HL-60 (cell line): Measurements from ENCODE around the gene TMC1.

Experiments used
- DNase-seq, 2 experiments: peaks; one replicate each; pipeline ENCODE4 v3.0.0-alpha.2; 2010 to 2020; ENCODE audit warnings: low read depth in 1 of 2, low spot score in 1 of 2
- H3K27ac ChIP-seq: fragments of 250-450 bp; sonication (Bioruptor Pico); replicated peaks from 2 replicates; pipeline ENCODE4 v1.5.1; 2020; ENCODE audit warnings: mild to moderate bottlenecking, moderate library complexity
- H3K27me3 ChIP-seq: fragments of 250-450 bp; sonication (Bioruptor Pico); 2 replicates; pipeline ENCODE4 v1.5.1; 2021; ENCODE audit warnings: mild to moderate bottlenecking, moderate library complexity; ENCODE audit not compliant: insufficient read depth, poor library complexity, severe bottlenecking
- H3K4me3 ChIP-seq: replicated peaks from 2 replicates; pipeline ENCODE4 v1.5.1; 2011; ENCODE audit warnings: mild to moderate bottlenecking, control low read depth, low read length; ENCODE audit not compliant: insufficient read depth
- CTCF ChIP-seq: IDR thresholded peaks from one replicate; pipeline ENCODE4 v1.5.1; 2011; ENCODE audit warnings: low read length, control low read depth, inconsistent platforms; ENCODE audit not compliant: insufficient read depth
- GABPA ChIP-seq: IDR thresholded peaks from 2 replicates; pipeline ENCODE4 v1.6.1; 2012; ENCODE audit warnings: low read depth
- POLR2AphosphoS5 ChIP-seq: IDR thresholded peaks from 2 replicates; pipeline ENCODE4 v1.6.1; 2012; ENCODE audit warnings: low read depth
- REST ChIP-seq: IDR thresholded peaks from 2 replicates; pipeline ENCODE4 v1.6.1; 2012; ENCODE audit warnings: low read depth; ENCODE audit not compliant: insufficient replicate concordance
- SPI1 ChIP-seq: IDR thresholded peaks from 2 replicates; pipeline ENCODE4 v1.6.1; 2012; ENCODE audit warnings: low read depth, mild to moderate bottlenecking, borderline replicate concordance

Gene TMC1

GRCh38 chr9:72657023-72657422 lies 135.6 kb downstream of the TMC1 start:
- TF ChIP-seq POLR2AphosphoS5 (no peak), REST (no peak), GABPA (no peak), CTCF (no peak), SPI1 (no peak)
- Histone ChIP-seq H3K27me3 (peaks cover 9% of the 10 kb centered on the region), H3K27ac (no peak overlapping the region), H3K4me3 (no peak overlapping the region)
- DNase-seq, result no peak

- Histone ChIP-seq H3K4me3 (no peak overlapping the region), H3K27ac (no peak overlapping the region), H3K27me3 (peaks cover 9% of the 10 kb centered on the region)
- TF ChIP-seq GABPA, result no peak
- no peak for TF ChIP-seq POLR2AphosphoS5
- TF ChIP-seq SPI1, result no peak
- TF ChIP-seq CTCF, result no peak
- no peak for TF ChIP-seq REST
- DNase-seq, result no peak
Measured at GRCh38 chr9:72658703-72659102, 137.3 kb downstream of the TMC1 start.

- DNase-seq, result no peak
- Histone ChIP-seq H3K4me3 (no peak overlapping the region), H3K27ac (no peak overlapping the region), H3K27me3 (peaks cover 9% of the 10 kb centered on the region)
- TF ChIP-seq GABPA (no peak), REST (no peak), POLR2AphosphoS5 (no peak), CTCF (no peak), SPI1 (no peak)
Measured at GRCh38 chr9:72661401-72662135, 140.2 kb downstream of the TMC1 start.
